ENCODE results near the gene RASGRF2. TPM values are rescaled to one million over a fixed set of nuclear protein-coding genes. Genes with fewer than 3 reads are reported as not detected.

RASGRF2 gene
- polyA plus RNA-seq, 1 donor from 2014 or later, result 0.42 TPM

- H3K4me2 ChIP-seq (ENCODE audit: low read length), result no peak overlapping the region
- no peak overlapping the region for H3K4me3 ChIP-seq (ENCODE audit: low read length)
- no peaks in the 10 kb centered on the region for H3K36me3 ChIP-seq (ENCODE audit: insufficient read depth, low read length)
- peaks cover 5% of the 10 kb centered on the region for H3F3A ChIP-seq (ENCODE audit: insufficient read depth, low read length, poor library complexity, severe bottlenecking)
- H3K9me3 ChIP-seq (ENCODE audit: low read length), result no peaks in the 10 kb centered on the region
- H2AFZ ChIP-seq (ENCODE audit: low read depth, low read length), result no peak overlapping the region
- H3K9me2 ChIP-seq (ENCODE audit: insufficient read depth, low read length), result no peaks in the 10 kb centered on the region
- H3K27me3 ChIP-seq (ENCODE audit: insufficient read depth, low read depth, low read length), result no peaks in the 10 kb centered on the region
- no peaks in the 10 kb centered on the region for H3K79me2 ChIP-seq (replicated peaks; ENCODE audit: insufficient read depth, low read length)
- no peak overlapping the region for H3K27ac ChIP-seq (ENCODE audit: low read length)
- no peaks in the 10 kb centered on the region for H4K20me1 ChIP-seq (ENCODE audit: insufficient read depth)
- TF ChIP-seq, protein P1, sequence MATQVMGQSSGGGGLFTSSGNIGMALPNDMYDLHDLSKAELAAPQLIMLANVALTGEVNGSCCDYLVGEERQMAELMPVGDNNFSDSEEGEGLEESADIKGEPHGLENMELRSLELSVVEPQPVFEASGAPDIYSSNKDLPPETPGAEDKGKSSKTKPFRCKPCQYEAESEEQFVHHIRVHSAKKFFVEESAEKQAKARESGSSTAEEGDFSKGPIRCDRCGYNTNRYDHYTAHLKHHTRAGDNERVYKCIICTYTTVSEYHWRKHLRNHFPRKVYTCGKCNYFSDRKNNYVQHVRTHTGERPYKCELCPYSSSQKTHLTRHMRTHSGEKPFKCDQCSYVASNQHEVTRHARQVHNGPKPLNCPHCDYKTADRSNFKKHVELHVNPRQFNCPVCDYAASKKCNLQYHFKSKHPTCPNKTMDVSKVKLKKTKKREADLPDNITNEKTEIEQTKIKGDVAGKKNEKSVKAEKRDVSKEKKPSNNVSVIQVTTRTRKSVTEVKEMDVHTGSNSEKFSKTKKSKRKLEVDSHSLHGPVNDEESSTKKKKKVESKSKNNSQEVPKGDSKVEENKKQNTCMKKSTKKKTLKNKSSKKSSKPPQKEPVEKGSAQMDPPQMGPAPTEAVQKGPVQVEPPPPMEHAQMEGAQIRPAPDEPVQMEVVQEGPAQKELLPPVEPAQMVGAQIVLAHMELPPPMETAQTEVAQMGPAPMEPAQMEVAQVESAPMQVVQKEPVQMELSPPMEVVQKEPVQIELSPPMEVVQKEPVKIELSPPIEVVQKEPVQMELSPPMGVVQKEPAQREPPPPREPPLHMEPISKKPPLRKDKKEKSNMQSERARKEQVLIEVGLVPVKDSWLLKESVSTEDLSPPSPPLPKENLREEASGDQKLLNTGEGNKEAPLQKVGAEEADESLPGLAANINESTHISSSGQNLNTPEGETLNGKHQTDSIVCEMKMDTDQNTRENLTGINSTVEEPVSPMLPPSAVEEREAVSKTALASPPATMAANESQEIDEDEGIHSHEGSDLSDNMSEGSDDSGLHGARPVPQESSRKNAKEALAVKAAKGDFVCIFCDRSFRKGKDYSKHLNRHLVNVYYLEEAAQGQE (IDR thresholded peaks at IDR 0.05; ENCODE audit: borderline replicate concordance), result no peak
- H3K9ac ChIP-seq (ENCODE audit: low read length), result no peak overlapping the region
Observed at GRCh38 chr5:81182396-81183390, 222.5 kb downstream of the RASGRF2 start.

GRCh38 chr5:81183811-81184748 is 223.9 kb downstream of the RASGRF2 start:
- no peaks in the 10 kb centered on the region for H3K79me2 ChIP-seq (replicated peaks; ENCODE audit: insufficient read depth, low read length)
- TF ChIP-seq POLR2AphosphoS5 (IDR thresholded peaks at IDR 0.05), result peak; percentile 58
- peak; percentile 17 for TF ChIP-seq CTCF (IDR thresholded peaks at IDR 0.05; ENCODE audit: poor library complexity, severe bottlenecking)
- TF ChIP-seq, protein P1 (IDR thresholded peaks at IDR 0.05; ENCODE audit: borderline replicate concordance), result peak; percentile 25
- TF ChIP-seq TAF1 (IDR thresholded peaks at IDR 0.05; ENCODE audit: low read depth), result no peak
- TF ChIP-seq EZH2 (IDR thresholded peaks at IDR 0.05; ENCODE audit: borderline replicate concordance, insufficient read depth, low read length, poor library complexity, severe bottlenecking), result no peak
- no peak for TF ChIP-seq RAD21 (conservative IDR thresholded peaks at IDR 0.05)
- TF ChIP-seq SMC3 (conservative IDR thresholded peaks at IDR 0.05; ENCODE audit: poor library complexity), result no peak
- TF ChIP-seq MXI1 (conservative IDR thresholded peaks at IDR 0.05; ENCODE audit: poor library complexity, severe bottlenecking), result peak; percentile 41
- TF ChIP-seq EP300 (conservative IDR thresholded peaks at IDR 0.05; ENCODE audit: poor library complexity, severe bottlenecking), result peak; percentile 29
- no peak overlapping the region for H3K4me2 ChIP-seq (ENCODE audit: low read length)
- H3F3A ChIP-seq (ENCODE audit: insufficient read depth, low read length, poor library complexity, severe bottlenecking), result peaks cover 5% of the 10 kb centered on the region
- no peak overlapping the region for H3K4me3 ChIP-seq (ENCODE audit: low read length)
- no peaks in the 10 kb centered on the region for H4K20me1 ChIP-seq (ENCODE audit: insufficient read depth)
- no peak overlapping the region for H3K9ac ChIP-seq (ENCODE audit: low read length)
- H3K27ac ChIP-seq (ENCODE audit: low read length), result no peak overlapping the region
- H3K36me3 ChIP-seq (ENCODE audit: insufficient read depth, low read length), result no peaks in the 10 kb centered on the region
- no peaks in the 10 kb centered on the region for H3K27me3 ChIP-seq (ENCODE audit: insufficient read depth, low read depth, low read length)
- H2AFZ ChIP-seq (ENCODE audit: low read depth, low read length), result no peak overlapping the region
- H3K9me2 ChIP-seq (ENCODE audit: insufficient read depth, low read length), result no peaks in the 10 kb centered on the region
- H3K9me3 ChIP-seq (ENCODE audit: low read length), result no peaks in the 10 kb centered on the region
